ENCODE data around the gene CD300H.

The CD300H gene

DNA sequence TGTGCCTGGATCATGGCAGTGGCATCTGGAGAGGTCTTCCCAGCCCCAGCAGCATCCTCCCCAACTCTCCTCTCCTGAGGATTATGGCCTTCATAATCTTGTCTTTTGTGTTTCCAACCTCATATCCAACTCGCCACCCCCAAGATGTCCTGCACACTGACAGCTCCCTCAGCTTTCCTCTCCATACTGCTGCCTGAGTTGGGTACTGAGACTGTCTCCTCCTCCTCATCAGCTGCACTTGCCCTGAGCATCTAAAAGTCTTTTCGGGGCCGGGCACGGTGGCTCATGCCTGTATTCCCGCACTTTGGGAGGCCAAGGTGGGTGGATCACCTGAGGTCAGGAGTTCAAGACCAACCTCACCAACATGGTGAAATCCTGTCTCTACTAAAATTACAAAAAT lies 38.1 kb downstream of the CD300H start:
- H3K4me3 ChIP-seq (replicated peaks; ENCODE audit: low read depth, low read length) = no peak overlapping the region
- TF ChIP-seq, protein P1, sequence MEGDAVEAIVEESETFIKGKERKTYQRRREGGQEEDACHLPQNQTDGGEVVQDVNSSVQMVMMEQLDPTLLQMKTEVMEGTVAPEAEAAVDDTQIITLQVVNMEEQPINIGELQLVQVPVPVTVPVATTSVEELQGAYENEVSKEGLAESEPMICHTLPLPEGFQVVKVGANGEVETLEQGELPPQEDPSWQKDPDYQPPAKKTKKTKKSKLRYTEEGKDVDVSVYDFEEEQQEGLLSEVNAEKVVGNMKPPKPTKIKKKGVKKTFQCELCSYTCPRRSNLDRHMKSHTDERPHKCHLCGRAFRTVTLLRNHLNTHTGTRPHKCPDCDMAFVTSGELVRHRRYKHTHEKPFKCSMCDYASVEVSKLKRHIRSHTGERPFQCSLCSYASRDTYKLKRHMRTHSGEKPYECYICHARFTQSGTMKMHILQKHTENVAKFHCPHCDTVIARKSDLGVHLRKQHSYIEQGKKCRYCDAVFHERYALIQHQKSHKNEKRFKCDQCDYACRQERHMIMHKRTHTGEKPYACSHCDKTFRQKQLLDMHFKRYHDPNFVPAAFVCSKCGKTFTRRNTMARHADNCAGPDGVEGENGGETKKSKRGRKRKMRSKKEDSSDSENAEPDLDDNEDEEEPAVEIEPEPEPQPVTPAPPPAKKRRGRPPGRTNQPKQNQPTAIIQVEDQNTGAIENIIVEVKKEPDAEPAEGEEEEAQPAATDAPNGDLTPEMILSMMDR (IDR thresholded peaks at IDR 0.05; ENCODE audit: low read depth, low read length, missing control alignments) = no peak
- no peak for DNase-seq (ENCODE audit: extremely low read depth, low read depth)

DNA sequence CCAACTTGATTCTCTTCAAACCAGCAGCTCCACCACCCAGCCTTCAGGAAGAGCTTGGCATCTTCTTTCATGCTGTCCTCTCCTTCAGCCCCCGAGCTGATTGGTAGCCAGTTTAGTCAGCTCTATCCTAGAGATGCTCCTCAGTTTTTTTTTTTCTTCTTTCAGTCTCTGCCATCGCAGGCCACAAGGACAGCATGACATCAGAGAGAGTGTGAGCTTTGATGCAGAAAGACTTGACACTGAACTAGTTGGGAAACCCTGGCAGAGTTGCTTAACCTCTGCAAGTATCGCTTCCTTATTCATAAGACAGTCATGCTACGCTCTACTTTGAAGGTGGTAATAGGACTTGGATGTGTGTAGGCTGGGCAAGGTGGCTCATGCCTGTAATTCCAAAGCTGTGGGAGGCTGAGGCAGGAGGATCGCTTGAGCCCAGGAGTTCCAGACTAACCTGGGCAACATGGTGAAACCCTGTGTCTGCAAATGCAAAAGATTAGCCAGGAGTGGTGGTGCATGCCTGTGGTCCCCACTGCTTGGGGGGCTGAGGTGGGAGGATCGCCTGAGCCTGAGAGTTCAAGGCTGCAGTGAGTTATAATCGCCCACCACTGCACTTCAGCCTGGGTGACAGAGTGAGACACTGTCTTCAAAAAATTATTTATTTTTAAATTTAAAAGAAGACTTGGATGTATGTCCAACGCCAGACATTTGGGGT lies 38.7 kb downstream of the CD300H start:
- DNase-seq (ENCODE audit: extremely low read depth, low read depth) = no peak
- TF ChIP-seq, protein P1 (IDR thresholded peaks at IDR 0.05; ENCODE audit: low read depth, low read length, missing control alignments) = no peak
- no peak overlapping the region for H3K4me3 ChIP-seq (replicated peaks; ENCODE audit: low read depth, low read length)

DNA sequence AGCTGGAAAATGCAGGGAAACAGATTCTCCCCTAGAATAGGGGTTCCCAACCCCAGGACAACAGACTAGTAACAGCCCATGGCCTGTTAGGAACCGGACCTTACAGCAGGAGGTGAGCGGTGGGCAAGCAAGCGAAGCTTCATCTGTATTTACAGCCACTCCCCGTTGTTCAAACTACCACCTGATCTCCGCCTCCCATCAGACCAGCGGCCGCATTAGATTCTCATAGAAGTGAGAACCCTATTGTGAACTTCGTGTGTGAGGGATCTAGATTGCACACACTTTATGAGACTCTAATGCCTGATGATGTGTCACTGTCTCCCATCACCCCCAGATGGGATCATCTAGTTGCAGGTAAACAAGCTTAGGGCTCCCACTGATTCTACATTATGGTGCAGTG lies 39.6 kb downstream of the CD300H start:
- H3K4me3 ChIP-seq (replicated peaks; ENCODE audit: low read depth, low read length) = no peak overlapping the region
- DNase-seq (ENCODE audit: extremely low read depth, low read depth) = no peak
- TF ChIP-seq, protein P1 (IDR thresholded peaks at IDR 0.05; ENCODE audit: low read depth, low read length, missing control alignments) = no peak

DNA sequence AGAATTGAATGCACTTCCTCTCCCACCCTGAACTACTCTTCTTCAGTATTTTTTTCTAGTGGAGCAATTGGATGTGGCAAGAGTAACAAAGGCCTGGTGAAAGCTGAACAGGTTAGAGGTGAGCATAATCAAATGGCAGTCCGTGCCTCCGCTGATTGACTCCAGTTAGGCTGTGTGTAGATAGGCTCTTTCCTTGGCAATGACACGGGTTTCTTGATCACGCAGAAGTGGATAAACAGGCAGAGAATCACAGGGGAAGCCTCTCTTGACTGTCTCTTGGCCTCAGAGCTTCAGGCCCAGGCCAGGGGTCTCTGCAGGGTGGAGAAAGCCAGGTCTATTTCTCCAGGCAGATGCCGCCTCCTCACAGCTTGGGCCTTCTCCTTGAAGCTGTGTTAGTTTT lies 40.2 kb downstream of the CD300H start:
- DNase-seq (ENCODE audit: extremely low read depth, low read depth) = no peak
- TF ChIP-seq, protein P1 (IDR thresholded peaks at IDR 0.05; ENCODE audit: low read depth, low read length, missing control alignments) = no peak
- no peak overlapping the region for H3K4me3 ChIP-seq (replicated peaks; ENCODE audit: low read depth, low read length)

DNA sequence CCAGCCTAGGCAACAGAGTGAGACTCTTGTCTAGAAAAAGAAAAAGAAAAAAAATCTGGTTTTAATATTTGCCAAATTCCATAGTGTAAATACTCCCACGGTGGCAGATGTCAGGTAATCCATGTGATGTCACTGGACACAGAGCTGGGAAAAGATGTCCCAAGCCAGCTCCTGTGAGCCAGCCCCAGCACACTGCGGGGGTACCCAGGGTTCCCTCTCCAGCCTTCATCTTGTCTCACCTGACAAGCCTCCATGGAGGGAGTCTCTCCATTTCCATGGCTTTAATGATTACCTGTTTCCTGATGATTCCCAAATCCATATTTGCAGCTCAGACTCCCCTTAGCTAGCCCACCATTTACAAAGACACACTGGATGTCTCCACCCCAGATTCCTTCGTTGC lies 40.6 kb downstream of the CD300H start:
- no peak overlapping the region for H3K4me3 ChIP-seq (replicated peaks; ENCODE audit: low read depth, low read length)
- no peak for DNase-seq (ENCODE audit: extremely low read depth, low read depth)
- TF ChIP-seq, protein P1 (IDR thresholded peaks at IDR 0.05; ENCODE audit: low read depth, low read length, missing control alignments) = no peak

DNA sequence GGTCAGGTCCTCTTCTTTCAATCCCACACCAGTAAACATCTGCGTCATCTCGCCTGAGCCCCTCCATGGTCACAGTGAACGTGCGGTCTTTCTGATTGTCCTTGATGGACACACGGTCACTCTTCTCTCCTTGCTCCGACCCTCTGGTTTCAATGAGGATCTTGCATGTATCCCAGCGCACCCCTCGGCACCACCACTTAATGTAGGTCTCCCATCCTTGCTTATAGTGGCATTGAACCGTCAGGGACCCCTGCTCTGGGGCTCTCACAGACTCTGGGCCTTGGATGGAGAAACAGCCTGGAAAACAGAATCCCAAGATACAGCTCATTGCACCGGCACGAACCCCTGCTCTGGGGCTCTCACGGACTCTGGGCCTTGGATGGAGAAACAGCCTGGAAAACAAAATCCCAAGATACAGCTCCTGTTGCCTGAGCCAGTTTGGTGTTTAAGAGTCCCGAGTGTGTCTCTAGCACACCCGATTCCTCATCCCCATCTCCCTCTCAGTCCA lies 41.5 kb downstream of the CD300H start:
- DNase-seq (ENCODE audit: extremely low read depth, low read depth) = no peak
- no peak overlapping the region for H3K4me3 ChIP-seq (replicated peaks; ENCODE audit: low read depth, low read length)
- TF ChIP-seq, protein P1 (IDR thresholded peaks at IDR 0.05; ENCODE audit: low read depth, low read length, missing control alignments) = no peak

DNA sequence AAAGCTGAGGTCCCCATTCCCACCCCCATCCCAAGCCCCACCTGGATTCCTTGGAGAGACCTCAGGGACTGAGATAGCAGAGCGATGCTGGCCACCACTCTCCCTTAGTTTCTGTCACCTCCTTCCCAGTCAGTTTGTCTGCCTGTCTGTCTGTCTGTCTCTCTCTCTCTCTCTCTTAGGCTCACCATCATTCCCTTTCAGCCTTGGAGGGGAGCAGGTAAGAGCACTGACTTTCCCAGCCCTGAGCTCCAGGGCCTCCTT lies 41.9 kb downstream of the CD300H start:
- TF ChIP-seq, protein P1 (IDR thresholded peaks at IDR 0.05; ENCODE audit: low read depth, low read length, missing control alignments) = no peak
- no peak overlapping the region for H3K4me3 ChIP-seq (replicated peaks; ENCODE audit: low read depth, low read length)
- DNase-seq (ENCODE audit: extremely low read depth, low read depth) = no peak

Data from HFF-Myc (cell line).